Raji (cell line): ENCODE results near the gene VAMP1.

Source experiments
- POLR2A ChIP-seq: IDR thresholded peaks from 2 replicates; pipeline ENCODE4 v1.6.1; 2011; ENCODE audit warnings: low read depth, low read length, control low read depth; ENCODE audit not compliant: insufficient read depth

VAMP1 gene

DNA sequence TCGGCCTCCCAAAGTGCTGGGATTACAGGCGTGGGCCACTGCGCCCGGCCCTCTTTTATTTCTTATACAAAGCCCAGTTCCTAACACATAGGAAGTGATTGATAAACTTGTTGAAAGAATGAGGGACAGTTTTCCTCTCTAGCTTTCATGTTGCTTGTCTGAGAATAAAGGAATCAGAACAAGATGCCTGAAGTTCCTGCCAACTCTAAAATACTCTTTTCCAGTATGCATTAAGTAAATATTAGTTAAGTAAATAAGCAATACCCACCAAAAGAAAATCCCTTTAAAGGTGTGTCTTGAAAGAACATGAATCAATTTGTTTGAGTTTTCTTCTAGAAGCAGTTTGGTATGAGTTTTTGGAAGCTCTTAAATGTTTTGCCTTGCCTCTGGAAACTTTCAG, 50.1 kb downstream of the VAMP1 start:
- no peak for TF ChIP-seq POLR2A

DNA sequence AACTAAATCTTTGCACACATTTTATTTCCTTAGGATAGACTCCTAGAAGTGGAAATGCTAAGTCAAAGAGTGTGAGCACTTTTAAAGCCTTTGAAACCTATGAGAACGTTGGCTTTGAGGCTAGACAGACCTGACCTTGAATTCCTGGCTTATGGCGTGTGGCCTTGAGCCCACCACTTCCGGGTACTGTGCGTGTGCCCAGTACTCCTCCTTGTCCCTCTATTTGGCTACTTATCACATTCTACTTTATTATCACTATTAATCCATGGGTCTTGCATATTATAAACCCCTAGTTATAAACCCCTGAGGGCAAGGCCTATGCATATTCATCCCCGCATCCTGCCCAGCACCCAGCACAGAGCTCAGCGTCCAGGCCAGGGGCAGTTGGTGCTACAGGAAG, 51.7 kb downstream of the VAMP1 start:
- TF ChIP-seq POLR2A: no peak

DNA sequence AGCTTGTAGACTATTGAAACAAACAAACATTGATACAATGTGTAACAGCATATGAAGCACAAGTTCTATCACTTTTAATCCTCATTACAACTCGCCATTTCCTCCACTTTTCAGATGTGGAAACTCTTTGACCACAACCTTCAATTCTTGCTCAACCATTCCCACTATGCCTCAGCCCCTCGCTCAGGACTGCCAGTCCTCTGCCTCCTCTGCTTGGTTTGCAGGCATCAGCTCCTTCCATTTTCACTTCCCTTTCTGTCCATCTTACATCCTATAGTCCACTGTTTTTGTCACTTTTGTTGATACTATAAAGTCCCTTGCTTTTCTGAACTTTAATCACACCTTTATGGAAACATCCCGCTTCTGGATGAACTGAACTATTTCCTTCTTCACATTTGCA, 53.9 kb downstream of the VAMP1 start:
- no peak for TF ChIP-seq POLR2A
